HG02973 (cell line): ENCODE results near the gene ROBO2.

Experiments
- ATAC-seq: cut with Tn5 transposase; IDR thresholded peaks from one replicate; pipeline ENCODE4 v1.9.1; 2021; ENCODE audit warnings: moderate library complexity; ENCODE audit not compliant: unreplicated experiment

Gene ROBO2

DNA sequence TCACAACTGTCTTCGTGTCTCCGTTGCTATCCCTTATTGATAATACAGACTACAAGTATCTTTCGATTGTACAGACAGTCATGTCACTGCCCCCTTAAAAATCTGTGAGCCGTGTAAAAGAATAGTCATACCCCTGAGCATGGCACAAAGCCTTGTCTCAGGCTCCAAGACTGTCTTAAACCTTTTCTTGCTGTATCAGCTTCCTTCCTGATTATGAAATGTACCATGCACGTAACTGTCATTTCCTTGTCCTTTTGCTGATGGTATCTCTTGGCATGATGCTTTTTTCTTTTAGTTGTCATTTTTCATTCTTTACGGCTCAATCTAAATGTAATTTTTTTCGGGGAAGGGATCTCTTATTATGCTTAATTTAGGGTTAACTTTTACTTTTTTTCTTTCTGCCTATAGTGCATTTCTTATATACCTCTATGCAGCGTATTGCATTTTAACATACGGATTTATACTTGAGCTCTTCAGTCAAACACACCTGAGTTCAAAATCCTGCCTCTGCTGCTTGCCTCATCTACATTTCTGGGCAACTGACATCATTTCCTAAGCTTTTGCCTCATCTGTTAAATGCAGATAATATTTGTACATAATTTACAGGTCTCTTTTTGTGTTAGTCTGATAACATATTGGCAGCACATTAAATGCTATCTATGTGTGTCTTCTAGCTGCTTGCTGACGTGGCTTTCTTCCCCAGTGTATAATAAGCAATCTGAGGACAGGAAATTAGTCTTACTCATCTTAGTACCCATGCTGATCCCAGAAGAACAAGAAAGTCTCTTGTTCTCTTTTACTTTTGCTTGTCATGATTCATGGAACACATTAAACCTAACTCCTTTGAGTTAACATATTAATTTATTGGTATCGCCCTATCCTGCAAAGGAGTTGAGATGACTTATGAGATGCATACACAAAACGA is 57.3 kb downstream of the ROBO2 start:
- ATAC-seq = no peak

DNA sequence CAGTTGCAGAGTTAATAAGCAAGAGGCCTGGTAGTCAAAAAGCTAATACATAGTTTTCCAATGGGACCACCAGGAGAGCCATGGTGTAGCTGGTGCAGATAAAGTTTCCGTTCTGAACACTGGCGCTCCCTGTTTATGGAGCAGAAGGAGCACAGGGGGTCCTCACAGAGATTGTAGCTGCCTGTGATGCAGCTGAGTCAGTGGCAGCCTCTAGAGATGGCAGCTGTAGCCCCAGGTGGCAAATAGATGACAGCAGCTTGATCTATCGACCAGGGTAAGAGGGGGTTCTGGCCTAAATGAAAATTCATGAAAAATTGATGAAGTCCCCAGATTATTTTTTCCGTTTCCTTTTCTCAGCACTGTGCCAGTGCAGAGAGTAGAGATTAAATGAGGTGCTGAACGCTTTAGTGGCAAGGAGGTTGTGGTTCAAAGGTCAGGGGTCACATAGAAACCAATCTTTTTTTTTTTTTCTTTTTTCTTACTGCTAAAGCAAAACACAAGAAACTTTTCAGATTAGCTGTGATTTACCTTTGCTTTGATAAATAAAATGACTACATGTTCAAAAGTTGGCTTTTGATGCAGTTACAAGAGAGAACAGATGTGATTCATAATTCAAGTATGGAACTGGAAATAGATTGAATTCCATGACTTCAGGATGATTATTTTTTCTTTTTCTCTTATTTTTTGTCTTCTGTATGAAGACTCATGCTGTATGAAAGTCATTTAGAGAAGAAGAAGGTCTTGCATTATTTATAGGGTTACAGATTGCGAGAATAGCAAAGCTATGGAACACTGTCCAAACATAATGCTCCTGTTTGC is 63.3 kb downstream of the ROBO2 start:
- ATAC-seq = no peak

DNA sequence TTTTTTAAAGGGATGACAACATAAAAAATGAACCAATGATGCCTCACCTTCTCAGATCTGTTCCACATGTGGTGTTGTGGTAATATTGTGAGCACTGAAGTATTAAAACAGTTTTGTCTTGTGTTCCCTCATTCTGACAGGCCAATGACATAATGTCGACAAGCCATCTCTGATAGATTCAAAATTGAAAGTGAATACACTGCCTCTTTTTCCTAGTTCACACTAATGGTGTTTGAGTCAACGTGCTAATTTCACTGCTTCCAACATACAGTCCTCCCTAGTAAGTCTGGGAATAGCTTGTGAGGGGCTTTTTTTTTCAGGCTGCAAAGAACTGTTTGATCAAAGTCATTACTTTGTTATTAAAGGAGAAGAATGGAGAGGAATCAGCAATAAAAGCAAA is 82.8 kb downstream of the ROBO2 start:
- ATAC-seq = no peak

DNA sequence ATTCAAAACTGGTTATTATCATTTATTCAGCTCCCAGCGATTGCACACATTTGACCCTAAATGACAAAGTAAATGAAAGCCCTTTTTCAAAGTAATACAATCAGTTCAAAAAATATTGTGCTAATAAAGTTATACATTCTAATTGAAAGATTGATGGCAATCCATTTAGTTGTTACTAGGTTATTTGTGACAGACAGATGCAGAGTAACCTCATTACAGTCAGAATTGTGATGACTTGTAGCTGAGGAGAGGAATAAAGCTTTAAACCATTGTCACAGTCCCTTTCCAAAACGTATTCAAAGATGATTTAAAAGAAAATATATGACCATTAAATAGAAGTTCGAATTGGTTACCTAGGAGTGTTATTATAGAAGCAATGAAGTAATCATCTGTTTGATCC is 86.1 kb downstream of the ROBO2 start:
- no peak for ATAC-seq

DNA sequence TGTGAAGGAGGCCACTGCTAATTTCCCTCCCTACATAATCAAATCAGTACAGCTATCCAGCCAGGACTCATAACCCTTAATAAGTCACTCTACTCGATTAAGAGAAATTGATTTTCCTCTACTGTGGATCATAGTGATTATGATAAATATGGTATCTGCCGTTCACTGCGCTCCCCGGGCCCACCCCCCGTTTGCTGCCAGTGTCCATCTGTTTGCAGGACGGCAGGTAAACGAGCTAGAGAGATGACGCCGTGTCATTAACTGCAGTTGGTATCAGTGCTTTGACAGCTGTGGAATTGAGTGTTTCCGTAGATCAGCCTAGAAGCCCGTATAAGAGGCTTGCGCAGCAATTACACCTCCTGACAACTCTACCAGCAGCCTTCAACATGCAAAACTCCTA is 94.9 kb downstream of the ROBO2 start:
- no peak for ATAC-seq

DNA sequence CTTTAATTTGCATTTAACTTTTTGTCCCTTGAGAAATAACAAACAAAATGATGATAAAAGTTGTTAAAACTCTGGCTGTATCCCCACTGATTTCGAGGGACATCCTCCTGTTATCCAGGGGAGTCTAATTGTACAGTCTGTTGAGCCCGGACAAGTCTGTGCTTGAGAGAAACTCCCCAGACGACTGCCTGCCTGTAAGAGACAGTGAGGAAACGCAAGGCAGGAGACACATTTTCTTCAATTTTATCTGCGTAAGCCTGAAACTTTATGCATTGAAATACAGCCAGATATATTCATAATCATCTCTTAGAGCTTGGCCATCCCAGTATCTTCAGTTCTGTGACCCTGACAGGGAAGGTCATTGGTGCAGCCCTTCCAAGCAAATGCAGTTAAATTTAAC is 97.7 kb downstream of the ROBO2 start:
- no peak for ATAC-seq

DNA sequence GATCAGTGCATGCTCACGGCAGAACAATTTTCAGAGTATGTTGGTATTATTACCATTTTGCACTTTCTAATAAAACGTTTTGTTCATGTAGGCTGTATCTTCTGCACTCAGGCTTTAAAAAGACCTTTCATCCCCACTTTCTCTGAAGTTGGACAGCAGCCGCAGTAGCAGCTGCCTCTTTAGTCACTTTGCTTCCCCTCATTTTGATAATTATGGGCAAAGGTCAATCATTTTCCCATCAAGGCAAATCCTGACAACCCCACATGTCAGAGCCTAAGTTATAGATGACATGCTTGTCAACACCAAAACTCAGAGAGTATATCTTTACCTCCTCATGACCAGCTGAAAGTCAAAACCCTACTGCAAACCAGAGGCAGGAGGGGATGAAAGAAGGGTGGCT is 99.7 kb downstream of the ROBO2 start:
- ATAC-seq = no peak

DNA sequence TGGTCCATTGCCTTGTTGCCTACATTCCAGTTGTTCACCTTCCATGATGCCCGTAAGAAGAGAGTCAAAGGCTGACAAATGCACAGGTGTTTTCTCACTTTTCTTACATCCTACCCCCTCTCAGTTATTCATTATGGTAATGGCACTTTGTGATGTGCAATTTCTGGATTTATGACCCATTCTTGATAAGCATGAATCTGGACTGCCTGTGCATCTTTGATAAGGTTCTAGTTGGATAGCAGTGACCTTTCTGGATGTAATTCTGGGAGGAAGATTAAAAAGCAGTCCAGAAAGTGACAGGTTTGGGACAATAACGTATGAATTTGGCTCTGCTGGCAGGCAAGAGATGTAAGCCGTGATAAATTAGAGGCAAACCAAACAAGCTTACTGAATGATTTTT is 101.5 kb downstream of the ROBO2 start:
- no peak for ATAC-seq

DNA sequence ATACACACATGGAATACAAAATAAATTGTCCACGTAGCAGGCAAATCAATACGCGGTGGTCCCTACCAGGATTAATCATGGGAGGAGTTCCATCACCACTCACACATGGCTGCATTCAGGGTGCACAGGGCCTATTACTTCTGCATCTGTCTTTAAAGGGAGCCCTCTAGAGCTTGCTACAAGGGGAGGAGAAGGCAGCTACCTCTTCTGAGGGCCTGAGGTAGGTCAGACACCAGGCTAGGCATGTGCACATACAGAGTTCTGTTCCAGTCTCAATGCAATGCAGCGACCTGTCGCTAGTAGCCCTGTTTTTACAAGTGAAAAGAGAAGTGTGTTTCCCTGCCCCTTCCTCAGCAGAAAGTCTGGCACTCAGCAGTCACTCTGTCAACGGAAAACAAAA is 102.7 kb downstream of the ROBO2 start:
- no peak for ATAC-seq

DNA sequence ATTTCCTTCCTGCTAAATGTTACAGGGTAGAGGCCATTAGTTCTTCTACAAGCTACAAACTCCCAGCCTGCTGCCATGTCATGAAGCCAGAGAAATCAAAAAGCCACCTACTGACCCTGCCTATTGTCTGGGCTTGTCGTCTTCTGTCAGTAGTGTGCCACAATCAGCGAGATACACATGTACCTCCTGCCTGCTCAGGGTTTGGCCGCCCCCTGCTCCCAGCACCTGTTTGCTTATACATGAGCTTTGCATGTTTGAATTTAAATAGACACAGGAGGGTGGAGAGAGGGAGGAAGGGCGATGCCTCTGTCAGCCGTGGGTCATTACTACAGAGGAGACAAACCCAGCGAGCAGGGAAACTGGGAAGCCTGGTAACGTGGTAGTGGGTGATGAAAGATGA is 106.1 kb downstream of the ROBO2 start:
- no peak for ATAC-seq

DNA sequence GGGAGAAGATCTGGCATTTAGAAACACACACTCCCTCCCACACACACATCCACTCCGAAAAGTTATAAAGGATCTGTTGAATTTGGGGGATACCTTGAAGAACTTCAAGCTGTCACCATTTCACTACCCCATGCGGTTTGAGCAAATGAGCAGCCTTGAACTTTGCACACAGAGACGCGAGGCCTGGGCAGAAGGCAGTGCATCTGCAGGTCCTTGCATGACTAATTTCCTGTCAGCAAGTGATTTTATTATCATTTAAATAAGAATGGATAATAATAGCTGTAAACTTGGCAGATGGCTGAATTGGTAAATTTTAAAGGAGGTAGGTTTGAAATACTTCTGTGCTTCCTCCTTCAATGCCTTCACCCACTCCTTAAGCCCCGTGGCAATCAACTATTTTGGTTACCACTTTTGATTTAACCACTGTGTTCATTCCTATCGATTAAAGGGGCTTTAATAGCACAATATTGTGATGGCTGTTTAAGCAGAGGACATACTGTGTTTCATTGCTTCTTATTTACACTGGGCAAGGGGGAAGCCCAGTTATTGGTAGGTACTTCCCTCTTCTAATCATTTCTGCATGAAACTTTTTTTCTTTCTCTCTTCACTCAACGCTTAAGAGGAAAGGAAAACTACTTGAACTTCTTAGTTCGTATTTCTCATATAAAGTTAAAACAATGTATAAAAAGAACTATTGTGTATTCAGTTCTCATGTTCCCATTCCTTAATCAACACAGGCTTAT is 108.1 kb downstream of the ROBO2 start:
- ATAC-seq = no peak

DNA sequence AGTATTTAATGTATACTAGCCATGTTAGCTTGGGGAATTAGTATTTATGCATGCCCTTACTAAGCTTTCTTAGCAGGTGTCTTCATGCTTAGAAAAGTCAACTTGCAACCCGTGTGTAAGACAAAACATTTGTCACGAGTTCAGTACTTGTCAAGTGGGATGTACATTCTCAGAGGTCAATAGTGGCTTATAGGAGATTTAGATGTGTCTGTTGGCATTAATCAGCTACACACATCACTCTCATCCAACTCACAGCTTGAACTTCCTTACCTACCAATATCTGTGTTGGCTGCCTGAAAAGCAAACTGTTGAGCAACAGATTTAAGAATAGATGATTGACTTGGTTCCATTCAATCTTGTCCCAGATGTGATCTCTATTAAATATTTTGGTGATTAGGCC is 109.5 kb downstream of the ROBO2 start:
- ATAC-seq = no peak

DNA sequence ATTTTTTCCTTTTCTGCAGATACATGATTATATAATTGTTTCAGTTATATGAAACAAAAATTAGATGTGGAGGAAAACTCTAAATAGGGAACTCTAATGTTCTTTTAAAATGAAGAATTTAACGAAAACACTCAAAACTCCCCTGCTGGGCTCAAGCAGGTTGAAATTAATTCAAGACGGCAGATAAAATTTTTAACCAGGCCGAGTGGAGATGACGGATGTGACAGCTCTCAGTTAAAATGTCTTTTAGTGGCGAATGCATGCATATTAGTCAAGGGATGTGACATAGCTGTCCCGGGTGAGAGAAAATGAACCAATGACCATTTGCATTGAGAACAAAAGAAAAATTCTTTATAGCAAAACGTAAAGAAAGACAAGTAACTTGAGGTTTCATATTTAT is 110.1 kb downstream of the ROBO2 start:
- ATAC-seq = no peak

DNA sequence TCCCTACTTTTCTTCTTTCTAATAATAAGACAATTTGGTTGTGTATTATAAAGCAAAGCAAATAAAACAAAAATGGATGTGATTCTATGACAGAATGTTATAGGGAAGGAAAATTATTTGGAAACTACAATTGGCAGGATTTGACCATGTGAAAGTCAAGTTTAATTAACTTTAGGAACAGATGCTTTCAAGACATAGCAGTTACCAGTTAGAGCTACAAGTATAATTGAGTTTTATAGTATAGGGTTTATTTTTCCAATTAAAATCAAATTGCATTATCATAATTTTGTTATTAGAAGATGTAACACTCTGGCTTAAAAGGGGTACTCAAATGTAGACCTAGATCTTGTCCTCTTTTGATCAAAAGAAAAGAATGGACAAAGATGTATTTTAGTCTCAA is 110.9 kb downstream of the ROBO2 start:
- ATAC-seq = no peak

DNA sequence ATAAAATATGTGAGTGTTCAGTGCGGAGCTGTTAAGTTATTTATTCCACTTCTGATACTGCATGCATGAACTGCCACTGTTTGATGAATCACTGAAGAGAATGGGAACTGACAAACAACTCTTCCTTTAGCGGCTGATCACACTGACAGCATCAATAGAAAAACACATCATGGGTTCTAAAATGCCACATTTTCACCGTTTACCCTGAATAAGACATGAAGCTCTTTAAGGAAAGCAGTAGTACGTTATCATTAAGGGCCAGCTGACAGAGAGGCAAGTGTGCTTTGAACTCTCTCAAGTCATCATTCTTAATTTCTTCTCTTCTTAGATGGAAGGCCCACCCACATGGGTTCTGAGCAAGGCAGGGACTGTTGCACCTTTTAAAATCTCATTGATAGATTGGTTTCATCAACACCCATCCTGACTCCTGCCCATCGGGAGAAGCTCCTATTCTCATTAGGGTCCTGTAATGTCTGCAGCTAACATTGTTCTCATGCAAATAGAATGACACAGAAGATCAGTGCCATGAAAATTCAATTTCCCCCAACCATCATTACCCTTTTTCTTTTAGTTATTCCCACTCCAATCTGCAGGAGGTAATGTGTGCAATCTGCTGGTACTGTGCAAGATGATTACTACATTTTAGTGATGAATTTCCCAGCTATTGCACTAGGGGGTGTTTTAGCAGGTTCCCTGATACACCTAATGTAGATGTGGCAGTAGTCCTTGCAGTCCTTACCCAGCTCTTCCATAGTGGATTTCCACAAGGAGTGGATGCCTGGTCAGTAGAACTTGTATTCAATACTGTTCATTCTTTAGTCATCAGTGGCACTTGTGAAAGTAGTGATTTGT is 119.1 kb downstream of the ROBO2 start:
- no peak for ATAC-seq

DNA sequence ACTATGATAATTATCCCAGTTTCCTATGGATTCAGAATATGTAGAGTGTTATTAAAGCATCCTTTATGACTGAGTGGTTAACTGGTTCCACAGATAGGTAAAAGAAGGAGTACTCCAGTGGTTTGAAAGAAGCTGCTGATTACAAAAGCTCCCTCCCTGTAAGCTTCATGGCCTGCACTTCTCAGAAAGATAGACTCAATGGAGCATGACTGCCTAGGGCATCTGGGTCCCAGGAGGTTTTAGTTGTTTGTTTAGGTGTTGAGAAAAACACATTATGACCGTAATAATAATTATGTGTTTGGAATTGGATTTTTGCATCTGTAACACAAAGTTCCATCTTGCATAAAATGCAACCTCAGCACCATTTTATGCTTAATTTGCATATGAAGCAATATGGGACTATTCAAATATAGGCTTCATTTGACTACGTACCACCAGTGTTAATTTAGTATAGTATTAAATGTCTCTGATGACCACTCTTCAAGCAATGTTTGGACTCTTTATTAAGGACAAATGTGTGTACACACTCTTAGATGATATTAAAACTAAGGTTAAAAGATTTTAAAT is 121.1 kb downstream of the ROBO2 start:
- no peak for ATAC-seq

DNA sequence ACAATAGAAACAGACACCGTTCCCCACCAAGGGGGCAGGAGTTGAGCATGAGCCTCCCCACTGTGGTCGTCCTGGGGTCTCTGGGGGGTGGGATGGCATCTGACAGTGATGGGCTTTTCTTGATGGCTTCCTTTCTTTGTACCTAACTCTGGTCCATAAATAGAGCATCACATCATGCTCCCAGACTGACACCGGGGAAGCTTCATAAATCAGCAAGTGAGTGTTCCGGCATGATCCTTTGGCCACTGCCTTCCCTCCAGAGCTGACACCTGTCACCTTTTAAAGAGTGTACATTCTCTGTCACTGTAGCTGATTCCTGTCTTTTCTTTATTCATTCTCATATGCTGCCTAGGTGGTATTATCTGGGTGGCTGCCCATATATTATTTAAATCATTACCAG is 129.9 kb downstream of the ROBO2 start:
- no peak for ATAC-seq

DNA sequence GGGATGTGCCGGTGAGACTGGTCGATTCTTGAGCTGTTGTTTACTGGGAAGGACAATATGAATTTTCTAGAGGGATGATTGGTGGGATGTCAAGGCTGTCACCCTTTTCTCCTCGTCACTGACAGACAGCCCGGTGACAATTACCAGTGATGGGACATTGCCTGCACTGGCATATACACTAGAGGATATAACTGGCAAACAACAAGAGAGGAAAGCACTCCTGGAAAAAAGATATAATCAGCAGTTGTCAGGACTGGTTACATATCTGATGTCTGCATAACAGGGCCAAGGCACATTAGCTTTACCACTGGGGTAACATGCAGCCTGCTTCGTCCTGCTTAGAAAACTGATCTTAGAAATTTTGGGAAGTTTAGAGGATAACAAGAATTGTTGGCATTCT is 131.1 kb downstream of the ROBO2 start:
- no peak for ATAC-seq

DNA sequence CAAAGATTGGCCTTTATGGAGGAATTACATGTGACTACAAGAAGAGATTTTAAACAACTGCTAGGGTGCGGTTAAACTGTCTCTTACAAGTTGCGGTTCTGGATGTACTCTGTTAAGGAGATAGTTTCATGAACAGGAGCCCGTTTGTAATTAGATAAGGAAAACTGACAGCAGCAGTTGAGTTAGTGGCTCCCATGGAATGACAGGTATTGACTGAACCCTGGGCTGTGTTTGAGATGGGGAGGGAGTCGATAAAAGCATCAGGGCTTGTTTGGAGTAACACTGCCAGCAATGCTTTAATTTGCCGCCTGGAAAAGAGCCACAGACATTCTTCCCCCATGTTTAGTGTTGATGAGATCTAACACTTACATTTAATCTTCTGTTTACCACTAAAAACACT is 139.9 kb downstream of the ROBO2 start:
- no peak for ATAC-seq

DNA sequence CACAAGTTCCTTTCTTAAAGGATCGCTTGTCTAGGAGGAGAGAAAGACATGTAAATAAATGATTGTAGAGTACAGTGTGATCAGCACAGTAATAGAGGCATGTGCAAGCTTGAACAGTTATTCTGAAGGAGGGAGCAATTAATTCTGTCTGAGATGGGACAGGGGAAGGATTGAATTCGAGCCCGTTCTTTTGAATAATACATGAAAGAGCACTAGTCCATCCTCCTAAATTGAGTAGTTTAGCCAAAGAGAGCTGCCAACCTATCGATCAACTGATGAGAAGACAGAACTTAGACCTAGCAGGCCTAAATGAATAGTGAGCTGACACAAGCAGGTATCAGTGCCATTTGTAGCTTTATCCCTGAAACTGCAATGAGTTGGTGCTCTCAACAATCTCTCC is 142.4 kb downstream of the ROBO2 start:
- no peak for ATAC-seq
